ENCODE results near the gene PRKG2.
"Not testable (repeated sequence)": the region's sequence is repeated elsewhere in the genome, so short reads cannot be mapped to it uniquely, and the experiment has no call there.

PRKG2 gene, protein sequence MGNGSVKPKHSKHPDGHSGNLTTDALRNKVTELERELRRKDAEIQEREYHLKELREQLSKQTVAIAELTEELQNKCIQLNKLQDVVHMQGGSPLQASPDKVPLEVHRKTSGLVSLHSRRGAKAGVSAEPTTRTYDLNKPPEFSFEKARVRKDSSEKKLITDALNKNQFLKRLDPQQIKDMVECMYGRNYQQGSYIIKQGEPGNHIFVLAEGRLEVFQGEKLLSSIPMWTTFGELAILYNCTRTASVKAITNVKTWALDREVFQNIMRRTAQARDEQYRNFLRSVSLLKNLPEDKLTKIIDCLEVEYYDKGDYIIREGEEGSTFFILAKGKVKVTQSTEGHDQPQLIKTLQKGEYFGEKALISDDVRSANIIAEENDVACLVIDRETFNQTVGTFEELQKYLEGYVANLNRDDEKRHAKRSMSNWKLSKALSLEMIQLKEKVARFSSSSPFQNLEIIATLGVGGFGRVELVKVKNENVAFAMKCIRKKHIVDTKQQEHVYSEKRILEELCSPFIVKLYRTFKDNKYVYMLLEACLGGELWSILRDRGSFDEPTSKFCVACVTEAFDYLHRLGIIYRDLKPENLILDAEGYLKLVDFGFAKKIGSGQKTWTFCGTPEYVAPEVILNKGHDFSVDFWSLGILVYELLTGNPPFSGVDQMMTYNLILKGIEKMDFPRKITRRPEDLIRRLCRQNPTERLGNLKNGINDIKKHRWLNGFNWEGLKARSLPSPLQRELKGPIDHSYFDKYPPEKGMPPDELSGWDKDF

DNA sequence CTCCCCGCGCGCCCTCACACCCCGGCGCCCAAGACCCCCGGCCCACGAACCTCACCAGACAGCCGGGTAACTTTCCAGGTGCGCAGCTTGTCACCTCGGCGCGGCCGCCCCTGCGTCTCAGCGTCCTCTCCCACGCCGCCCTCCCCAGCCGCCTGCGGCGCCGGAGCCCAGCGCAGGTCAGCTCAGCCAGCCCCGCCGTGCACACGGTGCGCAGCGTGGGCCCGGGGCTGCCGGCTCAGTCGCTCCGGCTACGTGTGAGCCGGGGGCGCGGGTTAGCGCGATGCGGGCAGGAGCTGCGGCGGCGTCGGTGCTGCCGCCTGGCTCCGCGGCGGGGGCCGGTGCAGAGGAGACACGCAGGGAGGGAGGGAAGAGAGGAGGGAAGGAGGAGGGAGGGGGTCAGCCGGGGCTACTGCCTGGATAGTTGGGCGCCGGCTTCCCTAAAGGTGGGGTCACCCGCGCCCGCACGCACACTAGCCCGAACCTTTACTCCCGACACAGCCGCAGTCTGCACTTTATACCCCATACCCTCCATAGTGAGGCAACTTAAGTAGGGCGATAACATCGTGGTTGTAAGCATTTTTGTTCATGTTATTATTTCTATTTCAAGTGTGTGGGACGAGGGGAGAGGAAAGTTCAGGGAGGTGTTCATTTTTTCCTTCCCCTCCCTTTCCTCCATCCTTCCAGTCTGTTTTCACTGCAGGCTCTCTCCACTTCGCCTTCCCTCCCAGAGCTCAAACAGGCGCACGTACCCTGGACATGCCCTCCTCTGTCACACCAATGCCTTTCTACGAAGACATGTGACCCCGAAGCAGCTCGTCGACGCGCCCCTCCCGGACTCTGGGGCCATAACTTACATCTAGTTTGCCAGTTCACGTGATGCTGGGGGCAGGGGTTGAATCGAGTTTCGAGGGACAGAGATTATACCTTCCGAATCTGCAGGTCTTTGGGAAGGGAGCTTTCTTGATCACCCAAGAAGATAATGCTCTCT lies at the start of gene PRKG2:
TSS of gene PRKG2 (minus strand) at position 342 of the 988 bp plus-strand sequence. CDS start 10,175 bp downstream, outside the sequence.
- DNase-seq (ENCODE audit: low read depth) = no peak

GRCh38 chr4:81260443-81261101 lies 45.5 kb upstream of the PRKG2 start:
- no peak for DNase-seq (ENCODE audit: low read depth)

GRCh38 chr4:81258841-81259550 lies 44.0 kb upstream of the PRKG2 start:
- DNase-seq (ENCODE audit: low read depth) = no peak

GRCh38 chr4:81257816-81258215 lies 42.8 kb upstream of the PRKG2 start:
- DNase-seq (ENCODE audit: low read depth) = no peak

GRCh38 chr4:81257021-81257420 lies 42.0 kb upstream of the PRKG2 start:
- no peak for DNase-seq (ENCODE audit: low read depth)

DNA sequence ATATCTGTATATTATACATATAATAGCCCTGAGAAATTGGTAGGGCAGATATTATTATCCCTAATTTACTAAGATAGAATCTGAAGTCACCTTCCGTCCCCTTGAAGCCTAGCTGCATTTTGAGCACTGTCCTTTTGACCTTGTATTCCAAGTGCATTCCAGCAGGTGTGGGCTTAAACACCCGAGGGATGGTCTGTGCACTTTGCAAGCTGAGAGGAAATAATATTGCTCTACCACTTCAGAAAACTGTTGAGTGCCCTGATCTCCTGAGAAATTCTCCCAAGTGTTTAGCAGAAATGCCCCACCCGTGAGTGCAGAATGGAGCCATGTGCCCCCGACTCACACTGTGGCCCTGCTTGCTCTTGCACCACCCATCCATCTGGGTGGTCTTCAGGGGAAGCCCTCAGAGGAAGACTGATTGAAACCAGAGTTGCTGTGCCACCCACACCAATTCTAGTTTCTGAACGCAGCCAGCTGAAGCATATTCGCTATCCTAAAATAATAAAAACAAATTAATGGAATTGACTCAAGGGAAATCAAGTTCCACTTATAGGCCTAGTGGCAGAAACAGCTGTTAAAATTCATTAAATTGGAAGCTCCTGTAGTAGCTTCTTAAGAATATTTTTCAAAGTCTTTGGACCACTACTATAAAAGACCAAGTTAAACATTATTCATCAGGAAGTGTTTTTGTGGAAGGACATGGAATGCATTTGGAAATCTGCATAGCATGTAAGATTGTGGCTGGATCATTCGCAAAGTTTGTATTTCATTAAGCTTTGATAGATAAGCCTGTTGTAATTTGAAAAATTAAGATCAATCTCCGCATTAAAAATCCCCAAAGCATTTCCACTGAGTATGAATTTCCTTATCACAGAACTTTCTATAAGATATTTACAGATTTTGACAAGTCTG lies 41.3 kb upstream of the PRKG2 start:
- no peak for DNase-seq (ENCODE audit: low read depth)

DNA sequence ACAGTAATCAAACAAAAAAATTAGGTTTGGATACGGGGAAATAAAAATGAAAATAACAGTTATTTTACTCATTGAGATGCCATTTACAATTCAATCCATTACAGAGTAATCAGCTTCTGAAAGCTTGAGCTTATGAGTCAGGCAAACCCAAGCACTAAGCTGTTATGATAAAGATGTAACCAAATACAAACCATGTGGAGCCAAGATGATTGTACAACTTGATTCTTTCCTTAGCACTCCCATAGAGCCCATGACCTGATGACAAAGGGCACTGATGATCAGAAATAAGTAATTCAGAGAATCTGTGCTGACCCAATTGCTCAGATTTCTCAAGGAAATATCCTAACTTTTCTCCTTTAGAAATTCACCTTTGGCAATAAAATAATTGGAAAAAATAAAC lies 40.5 kb upstream of the PRKG2 start:
- DNase-seq (ENCODE audit: low read depth) = no peak

GRCh38 chr4:81250430-81250829 lies 35.4 kb upstream of the PRKG2 start:
- no peak for DNase-seq (ENCODE audit: low read depth)

DNA sequence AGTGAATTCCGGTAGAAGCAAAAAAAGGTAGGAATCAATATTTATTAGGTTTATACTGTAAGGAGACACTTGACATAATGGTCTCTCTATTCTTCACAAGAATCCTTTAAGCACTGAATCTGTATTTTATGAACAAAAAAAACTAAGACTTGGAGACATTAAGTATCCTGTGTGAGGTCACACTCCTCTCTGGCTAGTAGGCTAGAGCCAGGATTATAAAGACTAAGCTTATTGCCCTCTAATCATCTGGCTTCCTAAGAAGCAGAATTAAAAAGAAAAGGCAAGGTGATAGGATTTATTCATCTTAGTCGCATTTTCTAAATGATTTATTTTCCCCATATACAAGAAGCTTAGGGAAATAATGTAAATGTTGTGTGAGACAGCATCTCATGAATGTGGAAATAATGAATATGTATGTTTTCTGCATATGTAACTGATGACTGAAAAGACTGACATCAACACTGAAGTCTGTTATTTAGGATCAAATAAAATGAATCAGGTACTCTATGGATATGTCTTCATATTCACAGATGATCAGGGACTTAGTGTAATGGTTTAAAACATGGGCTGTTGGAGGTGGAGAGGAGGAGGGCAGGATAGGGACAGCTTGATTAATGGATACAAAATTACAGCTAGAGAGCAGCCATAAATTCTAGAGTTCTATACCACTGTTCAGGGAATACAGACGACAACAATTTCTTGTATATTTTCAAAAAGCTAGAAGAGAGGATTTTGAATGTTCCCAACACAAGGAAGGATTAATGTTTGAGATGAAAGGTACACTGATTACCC lies 30.4 kb upstream of the PRKG2 start:
- DNase-seq (ENCODE audit: low read depth) = no peak

DNA sequence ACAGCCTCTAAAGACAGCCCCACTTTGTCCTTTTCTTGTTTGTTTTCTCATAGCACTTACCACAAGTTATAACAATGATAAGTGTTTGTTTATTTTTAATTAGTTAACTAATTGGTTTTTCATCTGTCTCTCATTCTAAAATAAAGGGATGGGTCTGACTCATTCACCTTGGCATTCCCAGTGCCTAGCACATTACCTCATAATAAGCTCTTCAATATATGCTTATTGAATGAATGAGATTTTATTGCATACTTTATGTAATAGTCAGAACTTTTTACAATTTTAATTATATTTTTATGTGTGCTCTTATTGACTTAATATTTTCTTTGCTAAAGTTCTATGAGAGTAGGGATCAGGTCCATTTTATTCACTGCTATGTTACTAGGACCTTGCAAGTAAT lies 22.8 kb upstream of the PRKG2 start:
- DNase-seq (ENCODE audit: low read depth) = no peak

GRCh38 chr4:81235982-81236749 lies 21.1 kb upstream of the PRKG2 start:
- no peak for DNase-seq (ENCODE audit: low read depth)

GRCh38 chr4:81227968-81228367 lies 12.9 kb upstream of the PRKG2 start:
- DNase-seq (ENCODE audit: low read depth) = no peak

DNA sequence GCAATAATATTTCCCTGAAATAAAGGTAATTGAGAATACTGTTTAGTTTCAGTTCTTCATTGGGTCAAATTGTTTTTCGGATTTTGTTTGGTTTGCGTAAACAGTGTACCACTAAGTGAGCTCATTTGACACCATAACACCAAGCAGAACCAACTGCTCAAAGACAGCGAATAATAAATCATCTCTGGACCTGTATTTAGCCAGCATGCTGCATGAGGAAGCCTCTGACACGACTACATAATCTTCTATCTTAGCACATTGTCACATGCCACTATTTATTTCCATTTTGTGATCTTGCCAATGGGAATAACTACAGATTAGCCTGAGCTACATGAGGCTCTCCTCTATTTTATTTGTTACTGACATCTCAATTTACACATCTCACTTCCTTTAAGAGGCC lies 12.1 kb upstream of the PRKG2 start:
- no peak for DNase-seq (ENCODE audit: low read depth)

DNA sequence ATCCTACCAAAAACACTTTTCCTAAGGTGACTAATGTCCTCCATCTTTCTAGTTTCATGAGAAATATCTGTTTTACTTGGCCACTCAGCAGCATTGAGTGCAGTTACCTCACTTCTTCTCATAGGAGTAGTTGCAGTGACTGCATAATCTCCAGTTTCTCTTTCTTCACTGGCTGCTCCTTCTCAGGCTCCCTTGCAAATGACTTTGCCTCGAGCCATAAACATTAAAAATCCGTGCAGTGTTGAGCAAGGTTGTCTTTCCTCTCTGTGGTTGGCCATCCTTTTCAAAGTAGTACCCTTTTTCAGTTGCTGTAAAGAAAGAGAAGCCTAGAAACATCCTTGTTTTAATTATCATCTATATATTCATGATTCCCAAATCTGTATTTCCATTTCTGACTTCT lies 10.2 kb upstream of the PRKG2 start:
- DNase-seq (ENCODE audit: low read depth) = no peak

DNA sequence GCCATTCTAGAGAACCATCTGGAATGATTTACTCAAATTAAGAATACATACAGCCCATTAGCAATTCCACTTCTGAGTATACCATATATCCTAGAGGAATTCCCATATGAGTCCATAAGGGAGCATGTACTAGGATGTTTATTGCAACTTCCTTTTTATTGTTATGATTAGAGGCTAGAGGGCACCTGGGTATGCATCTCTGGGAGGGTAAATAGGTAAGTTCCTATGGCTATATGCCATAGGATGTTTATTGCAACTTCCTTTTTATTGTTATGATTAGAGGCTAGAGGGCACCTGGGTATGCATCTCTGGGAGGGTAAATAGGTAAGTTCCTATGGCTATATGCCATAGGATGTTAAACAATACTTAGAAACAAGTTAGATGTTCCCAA lies 7.1 kb upstream of the PRKG2 start:
- not testable (repeated sequence) for DNase-seq (ENCODE audit: low read depth)

- no peak for DNase-seq (ENCODE audit: low read depth)
These were observed 6.5 kb upstream of the PRKG2 start for GRCh38 chr4:81221303-81222081.

DNA sequence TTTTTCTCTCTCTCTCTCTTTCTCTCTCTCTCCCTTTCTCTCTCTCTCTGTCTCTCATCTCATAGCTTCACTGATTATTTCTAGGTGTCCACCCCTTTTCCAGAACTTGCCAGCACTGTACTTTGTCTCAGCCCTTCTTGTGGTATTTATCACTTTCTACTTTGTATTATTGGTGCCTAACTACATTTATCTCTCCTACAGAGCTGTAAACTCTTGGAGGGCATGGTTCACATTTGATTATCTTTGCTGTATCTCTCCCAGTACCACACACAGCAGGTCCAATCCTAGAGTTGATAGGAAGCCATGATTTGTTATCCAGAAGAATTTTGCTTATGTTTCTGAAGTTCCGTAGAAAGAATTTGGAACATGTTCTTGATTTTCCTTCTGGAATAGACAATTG lies 5.2 kb upstream of the PRKG2 start:
- DNase-seq (ENCODE audit: low read depth) = no peak

DNA sequence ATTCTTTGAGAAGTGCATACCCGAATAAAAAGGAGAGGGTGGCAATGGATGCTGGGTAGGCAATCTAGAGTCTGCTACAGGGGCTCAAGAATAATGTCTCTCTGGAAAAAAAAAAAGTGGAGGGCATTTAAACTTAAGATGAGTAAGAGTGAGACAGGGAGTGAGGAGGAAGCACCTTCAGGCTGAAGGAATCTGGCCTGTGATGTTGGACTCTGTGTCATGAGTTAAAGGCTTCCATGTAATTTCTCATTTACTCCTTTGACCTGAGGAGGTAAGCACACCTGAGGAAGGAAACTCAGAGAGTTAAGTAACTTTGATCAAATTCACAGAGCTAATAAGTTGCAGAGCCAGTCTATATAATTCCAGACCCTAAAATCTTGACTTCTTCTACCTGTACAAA lies 3.2 kb upstream of the PRKG2 start:
- no peak for DNase-seq (ENCODE audit: low read depth)

Data from activated T-cell treated with anti-CD3 and anti-CD28 coated beads for 24 hours (primary cell).